IPS-20b (cell line): ENCODE data around the gene SNX32.
"Not testable (repeated sequence)": the region's sequence is repeated elsewhere in the genome, so short reads cannot be mapped to it uniquely, and the experiment has no call there.

Source experiments
- H3K27ac ChIP-seq: one replicate; pipeline ENCODE4 v1.5.1; 2013; ENCODE audit warnings: low read length
- H3K27me3 ChIP-seq: 2 replicates; pipeline ENCODE4 v1.6.1; 2013; ENCODE audit warnings: mild to moderate bottlenecking, low read length, inconsistent platforms; ENCODE audit not compliant: insufficient read depth
- H3K36me3 ChIP-seq: 2 replicates; pipeline ENCODE4 v1.6.1; 2013; ENCODE audit warnings: low read depth, mild to moderate bottlenecking, inconsistent platforms, low read length, moderate library complexity; ENCODE audit not compliant: insufficient read depth
- H3K4me1 ChIP-seq: 2 replicates; pipeline ENCODE4 v1.6.1; 2013; ENCODE audit warnings: mild to moderate bottlenecking, control low read depth, inconsistent platforms, low read length, moderate library complexity; ENCODE audit not compliant: insufficient read depth
- H3K4me3 ChIP-seq: 2 replicates; pipeline ENCODE4 v1.5.1; 2013; ENCODE audit warnings: mild to moderate bottlenecking, low read length, inconsistent platforms
- H3K9ac ChIP-seq: 2 replicates; pipeline ENCODE4 v1.6.1; 2013; ENCODE audit warnings: low read depth, mild to moderate bottlenecking, inconsistent platforms, low read length, moderate library complexity
- H3K9me3 ChIP-seq: 2 replicates; pipeline ENCODE4 v1.6.1; 2013; ENCODE audit warnings: mild to moderate bottlenecking, low read depth, low read length, inconsistent platforms; ENCODE audit not compliant: insufficient read depth

SNX32 gene

DNA sequence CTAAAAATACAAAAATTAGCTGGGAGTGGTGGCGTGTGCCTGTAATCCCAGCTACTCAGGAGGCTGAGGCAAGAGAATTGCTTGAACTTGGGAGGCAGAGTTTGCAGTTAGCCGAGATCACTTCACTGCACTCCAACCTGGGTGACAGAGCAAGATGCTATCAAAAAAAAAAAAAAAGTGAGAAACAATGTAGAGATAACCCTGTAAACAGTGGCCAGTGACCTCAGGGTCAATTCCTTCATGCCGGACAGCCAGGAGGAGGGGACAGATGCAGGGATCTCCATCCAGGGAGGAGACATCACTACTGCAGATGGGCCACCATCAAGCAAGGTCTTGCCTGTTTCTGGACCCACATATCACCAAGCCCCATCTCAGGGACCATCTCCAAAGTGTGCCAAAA, 14.0 kb downstream of the SNX32 start:
- Histone ChIP-seq H3K27me3 (no peaks in the 10 kb centered on the region), H3K9me3 (no peaks in the 10 kb centered on the region), H3K4me3 (no peak overlapping the region), H3K9ac (no peak overlapping the region), H3K27ac (no peak overlapping the region), H3K4me1 (no peaks in the 10 kb centered on the region), H3K36me3 (peaks cover 8% of the 10 kb centered on the region; the same call in 1 of the 2 replicates)

GRCh38 chr11:65848693-65849092, 14.9 kb downstream of the SNX32 start:
- H3K27ac ChIP-seq, H3K4me1 ChIP-seq, H3K9me3 ChIP-seq, H3K9ac ChIP-seq, H3K27me3 ChIP-seq, H3K4me3 ChIP-seq: not testable (repeated sequence)
- peaks cover 18% of the 10 kb centered on the region for H3K36me3 ChIP-seq

GRCh38 chr11:65849366-65849765, 15.6 kb downstream of the SNX32 start:
- Histone ChIP-seq H3K9ac (no peak overlapping the region), H3K4me3 (no peak overlapping the region), H3K36me3 (peaks cover 25% of the 10 kb centered on the region), H3K9me3 (no peaks in the 10 kb centered on the region), H3K4me1 (no peaks in the 10 kb centered on the region), H3K27me3 (no peaks in the 10 kb centered on the region), H3K27ac (no peak overlapping the region)

DNA sequence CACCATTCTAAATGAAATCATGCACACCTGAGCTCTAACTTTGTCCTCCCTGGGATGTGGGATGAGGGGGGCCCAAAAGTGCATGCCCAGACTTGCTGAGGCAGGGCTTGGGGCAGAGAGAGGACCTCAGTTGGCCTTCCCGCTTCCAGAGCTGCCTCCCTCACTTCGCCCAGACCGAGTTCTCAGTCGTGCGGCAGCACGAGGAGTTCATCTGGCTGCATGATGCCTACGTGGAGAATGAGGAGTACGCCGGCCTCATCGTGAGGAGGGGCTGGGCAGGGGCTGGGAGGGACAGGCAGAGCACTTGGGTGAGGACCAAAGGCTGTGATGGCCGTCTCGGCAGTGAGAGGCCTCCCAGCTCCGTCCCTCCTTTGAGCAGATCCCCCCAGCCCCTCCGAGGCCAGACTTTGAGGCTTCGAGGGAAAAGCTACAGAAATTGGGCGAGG, 16.0 kb downstream of the SNX32 start:
- no peaks in the 10 kb centered on the region for H3K27me3 ChIP-seq
- H3K36me3 ChIP-seq, result peaks cover 29% of the 10 kb centered on the region
- H3K9ac ChIP-seq, result no peak overlapping the region
- H3K4me3 ChIP-seq, result no peak overlapping the region
- H3K4me1 ChIP-seq, result no peaks in the 10 kb centered on the region
- H3K9me3 ChIP-seq, result no peaks in the 10 kb centered on the region
- H3K27ac ChIP-seq, result no peak overlapping the region

- H3K36me3 ChIP-seq, result peaks cover 35% of the 10 kb centered on the region
These were observed 16.7 kb downstream of the SNX32 start for GRCh38 chr11:65850217-65851082.

GRCh38 chr11:65851083-65851579, 17.4 kb downstream of the SNX32 start:
- Histone ChIP-seq H3K9me3 (no peaks in the 10 kb centered on the region), H3K36me3 (peaks cover 42% of the 10 kb centered on the region), H3K4me1 (no peaks in the 10 kb centered on the region), H3K27ac (no peak overlapping the region), H3K9ac (no peak overlapping the region), H3K27me3 (no peaks in the 10 kb centered on the region), H3K4me3 (no peak overlapping the region)

More at GRCh38 chr11:65850217-65851082, 16.7 kb downstream of the SNX32 start:
- Histone ChIP-seq H3K9me3 (no peaks in the 10 kb centered on the region), H3K27ac (no peak overlapping the region), H3K4me3 (no peak overlapping the region), H3K9ac (no peak overlapping the region), H3K27me3 (no peaks in the 10 kb centered on the region), H3K4me1 (no peaks in the 10 kb centered on the region)

- no peak overlapping the region for H3K9ac ChIP-seq
- peaks cover 49% of the 10 kb centered on the region for H3K36me3 ChIP-seq
- no peaks in the 10 kb centered on the region for H3K9me3 ChIP-seq
- H3K27me3 ChIP-seq, result no peaks in the 10 kb centered on the region
- H3K4me1 ChIP-seq, result no peaks in the 10 kb centered on the region
- no peak overlapping the region for H3K4me3 ChIP-seq
- H3K27ac ChIP-seq, result no peak overlapping the region
These were observed 18.2 kb downstream of the SNX32 start for GRCh38 chr11:65851811-65852507.

DNA sequence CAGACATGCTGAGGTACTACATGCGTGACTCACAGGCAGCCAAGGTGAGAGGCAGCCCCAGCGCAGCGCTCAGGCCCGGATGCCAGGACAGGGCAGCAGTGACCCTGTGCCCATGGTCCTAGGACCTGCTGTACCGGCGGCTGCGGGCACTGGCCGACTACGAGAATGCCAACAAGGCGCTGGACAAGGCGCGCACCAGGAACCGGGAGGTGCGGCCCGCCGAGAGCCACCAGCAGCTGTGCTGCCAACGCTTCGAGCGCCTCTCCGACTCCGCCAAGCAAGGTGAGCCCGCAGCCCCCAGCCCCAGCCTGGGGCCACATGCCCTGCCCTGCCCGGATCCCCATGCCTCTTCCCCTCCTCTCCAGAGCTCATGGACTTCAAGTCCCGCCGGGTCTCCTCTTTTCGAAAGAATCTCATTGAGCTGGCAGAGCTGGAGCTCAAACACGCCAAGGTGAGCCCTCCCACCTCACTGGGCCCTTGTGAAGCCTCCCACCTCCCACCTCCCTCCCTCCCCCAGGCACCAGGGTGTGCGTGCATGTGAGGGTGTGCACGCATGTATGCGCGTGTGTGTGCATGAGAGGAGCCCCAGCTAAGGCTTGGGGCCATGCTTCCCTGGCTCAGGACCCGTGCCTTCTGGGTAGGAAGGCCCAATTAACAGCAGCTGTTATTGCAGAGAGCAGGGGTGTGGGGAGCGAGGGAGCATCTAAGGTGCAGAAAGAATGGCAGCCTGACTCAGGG, 18.9 kb downstream of the SNX32 start:
- Histone ChIP-seq H3K4me1 (no peaks in the 10 kb centered on the region), H3K9me3 (no peaks in the 10 kb centered on the region), H3K36me3 (peaks cover 49% of the 10 kb centered on the region), H3K27me3 (no peaks in the 10 kb centered on the region), H3K4me3 (no peak overlapping the region), H3K27ac (no peak overlapping the region), H3K9ac (no peak overlapping the region)

DNA sequence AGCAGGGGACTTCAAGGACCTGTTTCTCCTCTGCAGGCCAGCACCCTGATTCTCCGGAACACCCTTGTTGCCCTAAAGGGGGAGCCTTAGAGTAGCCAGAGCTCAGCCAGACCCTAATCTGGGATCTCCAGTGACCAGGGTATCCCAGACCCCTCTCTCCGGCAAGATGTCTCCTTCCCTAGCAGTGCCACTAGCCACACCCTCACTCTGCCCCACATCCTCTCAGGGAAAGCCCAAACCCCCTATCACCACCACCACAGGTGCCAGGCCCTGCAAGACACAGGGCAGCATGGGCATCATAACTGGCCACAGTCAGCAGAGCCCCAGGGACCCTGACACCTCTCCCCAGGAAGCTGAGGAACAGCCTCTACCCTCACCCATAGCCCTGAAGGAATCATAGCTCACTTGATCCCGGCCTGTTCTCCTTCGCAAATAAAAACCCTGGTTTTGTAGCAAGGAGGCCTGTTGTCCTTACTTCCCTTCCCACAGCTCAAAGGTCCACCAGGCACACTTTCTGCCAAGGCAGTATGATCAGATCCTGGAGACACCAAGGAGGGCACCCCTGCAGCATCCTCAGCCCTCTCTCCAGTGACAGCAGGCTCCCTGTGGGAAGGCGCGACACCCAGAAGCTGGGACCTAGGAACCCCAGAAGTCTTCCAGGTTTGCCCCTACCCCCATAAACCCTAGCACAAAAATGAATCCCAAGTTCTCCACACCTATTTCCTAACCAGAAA, 19.6 kb downstream of the SNX32 start:
- Histone ChIP-seq H3K9ac (no peak overlapping the region), H3K36me3 (peaks cover 49% of the 10 kb centered on the region), H3K27ac (no peak overlapping the region), H3K4me1 (no peaks in the 10 kb centered on the region), H3K4me3 (no peak overlapping the region), H3K9me3 (no peaks in the 10 kb centered on the region), H3K27me3 (no peaks in the 10 kb centered on the region)

GRCh38 chr11:65854161-65854592, 20.4 kb downstream of the SNX32 start:
- peaks cover 49% of the 10 kb centered on the region for H3K36me3 ChIP-seq
- no peak overlapping the region for H3K27ac ChIP-seq

More at GRCh38 chr11:65854161-65854592, 20.4 kb downstream of the SNX32 start:
- no peaks in the 10 kb centered on the region for H3K9me3 ChIP-seq
- no peak overlapping the region for H3K9ac ChIP-seq
- no peaks in the 10 kb centered on the region; the same call in 1 of the 2 replicates for H3K4me1 ChIP-seq
- H3K27me3 ChIP-seq, result no peaks in the 10 kb centered on the region
- H3K4me3 ChIP-seq, result no peak overlapping the region
